Hindlimb muscle (tissue), 1 donor: ENCODE results near the gene TMEM132C. TPM values are rescaled to one million over a fixed set of nuclear protein-coding genes. Genes with fewer than 3 reads are reported as not detected.

Source experiments
- DNase-seq: peaks from one replicate; pipeline ENCODE4 v3.0.0-alpha.2; 2013
- polyA plus RNA-seq: library from polyadenylated mRNA; unstranded; fragments of 120-200 nt; gene quantifications from one replicate; pipeline ENCODE4 v1.2.1, GENCODE V29; 2013; ENCODE audit not compliant: insufficient read length

TMEM132C gene
- polyA plus RNA-seq, 1 donor: 2.1 TPM

- no peak for DNase-seq
Observed at GRCh38 chr12:128726886-128727285, 459.9 kb downstream of the TMEM132C start.

- no peak for DNase-seq
Observed at GRCh38 chr12:128727461-128727860, 460.5 kb downstream of the TMEM132C start.

GRCh38 chr12:128727999-128728398, 461.0 kb downstream of the TMEM132C start:
- no peak for DNase-seq

GRCh38 chr12:128729628-128730121, 462.7 kb downstream of the TMEM132C start:
- no peak for DNase-seq

GRCh38 chr12:128734371-128734770, 467.4 kb downstream of the TMEM132C start:
- DNase-seq: no peak

- DNase-seq: no peak
Observed at GRCh38 chr12:128737292-128737966, 470.5 kb downstream of the TMEM132C start.

- DNase-seq: no peak
Observed at GRCh38 chr12:128743916-128744315, 476.9 kb downstream of the TMEM132C start.

- DNase-seq: no peak
Observed at GRCh38 chr12:128745772-128746689, 479.1 kb downstream of the TMEM132C start.

GRCh38 chr12:128747441-128747840, 480.5 kb downstream of the TMEM132C start:
- no peak for DNase-seq

- DNase-seq: no peak
Observed at GRCh38 chr12:128752386-128752785, 485.4 kb downstream of the TMEM132C start.

GRCh38 chr12:128753438-128753837, 486.5 kb downstream of the TMEM132C start:
- DNase-seq: no peak

- no peak for DNase-seq
Observed at GRCh38 chr12:128754275-128754674, 487.3 kb downstream of the TMEM132C start.

GRCh38 chr12:128755566-128755965, 488.6 kb downstream of the TMEM132C start:
- DNase-seq: no peak
